Measurements from ENCODE around the gene ZDHHC1. TPM values are rescaled to one million over a fixed set of nuclear protein-coding genes. Genes with fewer than 3 reads are reported as not detected.
A peak's percentile ranks its signal among the peaks of the same experiment; 100 is the strongest.

Gene ZDHHC1
- polyA plus RNA-seq, 1 of the 3 experiments (the other 2 are of a cell fraction), result 15.8 TPM

DNA sequence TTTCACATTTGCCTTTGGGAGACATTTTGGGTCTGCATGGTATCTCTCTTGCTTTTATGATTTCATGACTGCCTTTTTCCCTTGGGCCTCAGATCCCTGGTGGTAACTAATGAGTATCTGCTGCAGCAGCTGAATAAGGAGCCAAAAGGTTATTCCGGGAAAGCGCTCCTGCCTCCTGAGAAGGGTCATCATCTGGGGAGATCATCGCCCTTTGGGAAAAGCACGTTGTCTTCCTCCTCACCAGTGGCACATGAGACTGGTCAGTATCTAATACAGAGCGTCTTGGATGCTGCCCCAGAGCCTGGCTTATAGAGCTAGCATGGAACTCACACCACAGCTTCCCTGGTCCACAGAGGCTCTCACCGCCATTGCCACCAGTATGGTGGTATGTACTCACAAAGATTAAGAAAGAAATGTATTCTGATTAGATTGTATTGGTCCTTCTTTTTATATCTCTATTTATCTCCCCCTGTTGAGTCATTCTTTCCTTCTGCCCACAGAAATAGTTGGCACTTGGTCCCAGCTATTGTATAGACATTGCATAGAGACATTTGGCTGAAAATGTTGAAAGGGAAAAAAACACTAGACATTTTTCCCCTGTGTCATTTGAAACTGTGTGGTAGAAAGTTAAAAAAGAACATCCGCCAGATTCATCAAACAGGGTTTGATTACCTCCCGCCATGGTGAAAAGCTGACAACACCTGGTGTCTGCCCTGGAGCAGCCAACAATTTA, 31.3 kb downstream of the ZDHHC1 start:
- Histone ChIP-seq H4K20me1 (ENCODE audit: insufficient read depth) (no peaks in the 10 kb centered on the region), H3K79me2 (ENCODE audit: insufficient read depth) (no peaks in the 10 kb centered on the region), H3K36me3 (replicated peaks in 1 of 2; ENCODE audit: control insufficient read depth in 1 of 2, insufficient read depth in 2 of 2, low read length in 1 of 2) (no peaks in the 10 kb centered on the region), H3K27me3 (ENCODE audit: insufficient read depth) (no peaks in the 10 kb centered on the region), H3K4me1 (ENCODE audit: control insufficient read depth in 1 of 2, insufficient read depth in 2 of 2, low read depth in 1 of 2, low read length in 1 of 2) (peaks cover 4 to 10% of the 10 kb centered on the region in 2 experiments; a peak in 2 of 4 replicates), H3K27ac (ENCODE audit: low read depth in 2 of 2, low read length in 1 of 2) (peak overlapping the region in 1 of 2 experiments; percentile 60; a peak in 2 of 4 replicates), H3F3A (replicated peaks; ENCODE audit: insufficient read depth) (peaks cover 6% of the 10 kb centered on the region), H3K9me2 (no peaks in the 10 kb centered on the region), H3K9me3 (no peaks in the 10 kb centered on the region), H3K9ac (no peak overlapping the region), H3K4me2 (peak overlapping the region; percentile 27; the same call in 1 of the 2 replicates), H3K4me3 (ENCODE audit: low read depth in 2 of 2, low read length in 1 of 2) (no peak overlapping the region), H2AFZ (ENCODE audit: low read depth) (no peak overlapping the region)
- TF ChIP-seq, protein P1, sequence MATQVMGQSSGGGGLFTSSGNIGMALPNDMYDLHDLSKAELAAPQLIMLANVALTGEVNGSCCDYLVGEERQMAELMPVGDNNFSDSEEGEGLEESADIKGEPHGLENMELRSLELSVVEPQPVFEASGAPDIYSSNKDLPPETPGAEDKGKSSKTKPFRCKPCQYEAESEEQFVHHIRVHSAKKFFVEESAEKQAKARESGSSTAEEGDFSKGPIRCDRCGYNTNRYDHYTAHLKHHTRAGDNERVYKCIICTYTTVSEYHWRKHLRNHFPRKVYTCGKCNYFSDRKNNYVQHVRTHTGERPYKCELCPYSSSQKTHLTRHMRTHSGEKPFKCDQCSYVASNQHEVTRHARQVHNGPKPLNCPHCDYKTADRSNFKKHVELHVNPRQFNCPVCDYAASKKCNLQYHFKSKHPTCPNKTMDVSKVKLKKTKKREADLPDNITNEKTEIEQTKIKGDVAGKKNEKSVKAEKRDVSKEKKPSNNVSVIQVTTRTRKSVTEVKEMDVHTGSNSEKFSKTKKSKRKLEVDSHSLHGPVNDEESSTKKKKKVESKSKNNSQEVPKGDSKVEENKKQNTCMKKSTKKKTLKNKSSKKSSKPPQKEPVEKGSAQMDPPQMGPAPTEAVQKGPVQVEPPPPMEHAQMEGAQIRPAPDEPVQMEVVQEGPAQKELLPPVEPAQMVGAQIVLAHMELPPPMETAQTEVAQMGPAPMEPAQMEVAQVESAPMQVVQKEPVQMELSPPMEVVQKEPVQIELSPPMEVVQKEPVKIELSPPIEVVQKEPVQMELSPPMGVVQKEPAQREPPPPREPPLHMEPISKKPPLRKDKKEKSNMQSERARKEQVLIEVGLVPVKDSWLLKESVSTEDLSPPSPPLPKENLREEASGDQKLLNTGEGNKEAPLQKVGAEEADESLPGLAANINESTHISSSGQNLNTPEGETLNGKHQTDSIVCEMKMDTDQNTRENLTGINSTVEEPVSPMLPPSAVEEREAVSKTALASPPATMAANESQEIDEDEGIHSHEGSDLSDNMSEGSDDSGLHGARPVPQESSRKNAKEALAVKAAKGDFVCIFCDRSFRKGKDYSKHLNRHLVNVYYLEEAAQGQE (IDR thresholded peaks at IDR 0.05; ENCODE audit: low read depth, low read length), result no peak
- TF ChIP-seq NFIC (IDR thresholded peaks at IDR 0.05; ENCODE audit: borderline replicate concordance), result 0 out of 2 replicates have a peak, but pooled peaks have one; percentile 19
- TF ChIP-seq POLR2AphosphoS5 (IDR thresholded peaks at IDR 0.05; ENCODE audit: low read depth, low read length), result no peak
- no peak for DNase-seq
- 86% methylated on average over 7 of the region's 8 CpGs for WGBS (ENCODE audit: low lambda C conversion rate)
- CTCF ChIA-PET, result interaction anchor here (0.8 to 4.4 kb wide), 4 partner anchors 11 to 106 kb away, joined by 3 to 16 read pairs (median 4); partner anchors contain the start of genes LRRC36 and PLEKHG4
- POLR2A ChIA-PET, result no interaction called here

DNA sequence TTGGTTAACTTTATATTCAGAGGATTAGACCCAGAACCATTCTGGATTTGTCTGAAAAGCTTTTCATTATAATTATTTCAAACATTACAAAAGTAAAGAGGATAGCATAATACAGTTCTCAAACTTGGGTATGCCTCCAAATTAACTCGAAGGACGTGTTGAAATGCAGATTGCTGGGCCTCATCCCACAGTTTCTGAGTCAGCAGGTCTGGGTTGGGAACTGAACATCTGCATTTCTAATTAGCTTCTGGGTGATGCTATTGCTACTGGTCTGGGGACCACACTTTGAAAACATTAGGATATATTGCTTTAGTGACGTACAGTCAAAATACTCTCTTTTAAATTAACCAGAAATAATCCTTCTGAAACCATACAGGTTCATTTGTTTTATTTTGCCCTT, 33.0 kb downstream of the ZDHHC1 start:
- ChIA-PET POLR2A (no interaction called here), CTCF (interaction anchor here (1.0 to 4.4 kb wide), 4 partner anchors 10 to 83 kb away, joined by 3 to 16 read pairs (median 8); partner anchors contain the start of gene ZDHHC1)
- 83% methylated on average over 3 of the region's 3 CpGs for WGBS (ENCODE audit: low lambda C conversion rate)
- H3K4me3 ChIP-seq (ENCODE audit: low read depth in 2 of 2, low read length in 1 of 2), result no peak overlapping the region
- peaks cover 4 to 10% of the 10 kb centered on the region in 2 experiments; a peak in 2 of 4 replicates for H3K4me1 ChIP-seq (ENCODE audit: control insufficient read depth in 1 of 2, insufficient read depth in 2 of 2, low read depth in 1 of 2, low read length in 1 of 2)
- H2AFZ ChIP-seq (ENCODE audit: low read depth), result no peak overlapping the region
- H3K4me2 ChIP-seq, result no peak overlapping the region
- H4K20me1 ChIP-seq (ENCODE audit: insufficient read depth), result no peaks in the 10 kb centered on the region
- peaks cover 6% of the 10 kb centered on the region for H3F3A ChIP-seq (replicated peaks; ENCODE audit: insufficient read depth)
- no peaks in the 10 kb centered on the region for H3K9me2 ChIP-seq
- no peaks in the 10 kb centered on the region for H3K36me3 ChIP-seq (replicated peaks in 1 of 2; ENCODE audit: control insufficient read depth in 1 of 2, insufficient read depth in 2 of 2, low read length in 1 of 2)
- no peaks in the 10 kb centered on the region for H3K9me3 ChIP-seq
- no peaks in the 10 kb centered on the region for H3K79me2 ChIP-seq (ENCODE audit: insufficient read depth)
- no peak overlapping the region for H3K27ac ChIP-seq (ENCODE audit: low read depth in 2 of 2, low read length in 1 of 2)
- no peaks in the 10 kb centered on the region for H3K27me3 ChIP-seq (ENCODE audit: insufficient read depth)
- no peak for DNase-seq
- no peak overlapping the region for H3K9ac ChIP-seq
- TF ChIP-seq TAF1 (IDR thresholded peaks at IDR 0.05; ENCODE audit: borderline replicate concordance, low read depth, low read length), result no peak
- TF ChIP-seq, protein P1 (IDR thresholded peaks at IDR 0.05; ENCODE audit: low read depth, low read length), result no peak
- TF ChIP-seq JUND (IDR thresholded peaks at IDR 0.05), result no peak
- no peak for TF ChIP-seq GATA2 (CRISPR knock-in tag; IDR thresholded peaks at IDR 0.05)
- TF ChIP-seq SIN3A (IDR thresholded peaks at IDR 0.05; ENCODE audit: borderline replicate concordance, low read depth, low read length), result no peak
- no peak for TF ChIP-seq MEF2A (IDR thresholded peaks at IDR 0.05; ENCODE audit: borderline replicate concordance, low read depth)
- TF ChIP-seq, protein P2, sequence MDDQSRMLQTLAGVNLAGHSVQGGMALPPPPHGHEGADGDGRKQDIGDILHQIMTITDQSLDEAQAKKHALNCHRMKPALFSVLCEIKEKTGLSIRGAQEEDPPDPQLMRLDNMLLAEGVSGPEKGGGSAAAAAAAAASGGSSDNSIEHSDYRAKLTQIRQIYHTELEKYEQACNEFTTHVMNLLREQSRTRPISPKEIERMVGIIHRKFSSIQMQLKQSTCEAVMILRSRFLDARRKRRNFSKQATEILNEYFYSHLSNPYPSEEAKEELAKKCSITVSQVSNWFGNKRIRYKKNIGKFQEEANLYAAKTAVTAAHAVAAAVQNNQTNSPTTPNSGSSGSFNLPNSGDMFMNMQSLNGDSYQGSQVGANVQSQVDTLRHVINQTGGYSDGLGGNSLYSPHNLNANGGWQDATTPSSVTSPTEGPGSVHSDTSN (IDR thresholded peaks at IDR 0.05), result no peak
- no peak for TF ChIP-seq YY1 (IDR thresholded peaks at IDR 0.05; ENCODE audit: low read depth)
- no peak for TF ChIP-seq FOXM1 (IDR thresholded peaks at IDR 0.05; ENCODE audit: low read depth)
- TF ChIP-seq, protein P3, sequence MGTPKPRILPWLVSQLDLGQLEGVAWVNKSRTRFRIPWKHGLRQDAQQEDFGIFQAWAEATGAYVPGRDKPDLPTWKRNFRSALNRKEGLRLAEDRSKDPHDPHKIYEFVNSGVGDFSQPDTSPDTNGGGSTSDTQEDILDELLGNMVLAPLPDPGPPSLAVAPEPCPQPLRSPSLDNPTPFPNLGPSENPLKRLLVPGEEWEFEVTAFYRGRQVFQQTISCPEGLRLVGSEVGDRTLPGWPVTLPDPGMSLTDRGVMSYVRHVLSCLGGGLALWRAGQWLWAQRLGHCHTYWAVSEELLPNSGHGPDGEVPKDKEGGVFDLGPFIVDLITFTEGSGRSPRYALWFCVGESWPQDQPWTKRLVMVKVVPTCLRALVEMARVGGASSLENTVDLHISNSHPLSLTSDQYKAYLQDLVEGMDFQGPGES (IDR thresholded peaks at IDR 0.05; ENCODE audit: low read depth, low read length), result no peak
- no peak for TF ChIP-seq FOXJ3 (CRISPR knock-in tag; IDR thresholded peaks at IDR 0.05)
- TF ChIP-seq EP300 (IDR thresholded peaks at IDR 0.05; ENCODE audit: borderline replicate concordance in 1 of 2, low read depth in 1 of 2, low read length in 1 of 2), result no peak
- no peak for TF ChIP-seq TEAD4 (IDR thresholded peaks at IDR 0.05; ENCODE audit: borderline replicate concordance, insufficient read depth)
- TF ChIP-seq MXI1 (IDR thresholded peaks at IDR 0.05; ENCODE audit: low read depth, low read length), result no peak
- TF ChIP-seq SMC3 (IDR thresholded peaks at IDR 0.05; ENCODE audit: low read depth, low read length), result no peak
